ENCODE measurements around the gene GALNT10. TPM values are rescaled to one million over a fixed set of nuclear protein-coding genes. Genes with fewer than 3 reads are reported as not detected.

GALNT10 gene
- total and polyA plus RNA-seq, 2 of the 8 experiments (the other 6 are each of a cell fraction or from before 2014, with no cell fraction given), result 4.6 to 15.5 TPM

GRCh38 chr5:154422298-154422697, 231.8 kb downstream of the GALNT10 start (continued):
- TF ChIP-seq EP300 (IDR thresholded peaks at IDR 0.05; ENCODE audit: borderline replicate concordance in 1 of 2, low read depth in 2 of 2, low read length in 2 of 2) (no peak), TAF1 (IDR thresholded peaks at IDR 0.05; ENCODE audit: low read depth, low read length) (no peak), CREB1 (IDR thresholded peaks at IDR 0.05) (no peak), TBP (IDR thresholded peaks at IDR 0.05; ENCODE audit: low read depth, low read length) (no peak), KDM4A (IDR thresholded peaks at IDR 0.05; ENCODE audit: low read depth, low read length, severe bottlenecking) (no peak), ATF3 (IDR thresholded peaks at IDR 0.05; ENCODE audit: insufficient read depth, low read depth, low read length) (no peak), NRF1 (IDR thresholded peaks at IDR 0.05; ENCODE audit: low read depth, low read length) (no peak), ASH2L (IDR thresholded peaks at IDR 0.05; ENCODE audit: low read length) (no peak), MAX (IDR thresholded peaks at IDR 0.05) (no peak), E2F6 (IDR thresholded peaks at IDR 0.05) (no peak)
